Uterus (tissue), 2 donors: Measurements from ENCODE around the gene WDR88.

ENCODE experiments used
- CTCF ChIP-seq, 4 experiments: fragments of 200-600 bp in 2 of 4; fragments of 450-650 bp in 2 of 4; sonication (generic) in 2 of 4; IDR thresholded peaks; one replicate each; pipeline ENCODE4 v1.5.1; 2016 to 2019; ENCODE audit warnings: antibody characterized with exemption in 4 of 4, mild to moderate bottlenecking in 2 of 4, moderate library complexity in 1 of 4
- POLR2A ChIP-seq, 2 donors: fragments of 450-650 bp; IDR thresholded peaks; one replicate each; pipeline ENCODE4 v1.6.1; 2016; ENCODE audit warnings: antibody characterized with exemption in 2 of 2, mild to moderate bottlenecking in 1 of 2, moderate library complexity in 1 of 2

GRCh38 chr19:33090179-33090578 lies 41.7 kb upstream of the WDR88 start:
- TF ChIP-seq CTCF (IDR thresholded peaks at IDR 0.05): no peak
- TF ChIP-seq POLR2A (IDR thresholded peaks at IDR 0.05): no peak
